Measurements from ENCODE around the gene RALGDS. TPM values are rescaled to one million over a fixed set of nuclear protein-coding genes. Genes with fewer than 3 reads are reported as not detected.
A peak's percentile ranks its signal among the peaks of the same experiment; 100 is the strongest.

The RALGDS gene
- total RNA-seq, 1 donor from 2014 or later = 449 TPM

GRCh38 chr9:133119846-133120500 is 1.1 kb downstream of the RALGDS start:
- TF ChIP-seq CTCF (IDR thresholded peaks at IDR 0.05; ENCODE audit: partially characterized antibody, unreplicated experiment) = no peak
- Mint-ChIP-seq H3K27ac (ENCODE audit: unreplicated experiment) (peak overlapping the region; percentile 100), H3K36me3 (ENCODE audit: unreplicated experiment) (no peaks in the 10 kb centered on the region), H3K4me1 (ENCODE audit: low read depth, unreplicated experiment) (peaks cover 52% of the 10 kb centered on the region), H3K4me3 (ENCODE audit: unreplicated experiment) (peak overlapping the region; percentile 94), H3K9me3 (ENCODE audit: unreplicated experiment) (peaks cover 58% of the 10 kb centered on the region), H3K27me3 (ENCODE audit: unreplicated experiment) (peaks cover 56% of the 10 kb centered on the region)
- peak; percentile 61 for DNase-seq

- Mint-ChIP-seq H3K27me3 (ENCODE audit: unreplicated experiment) (peaks cover 56% of the 10 kb centered on the region), H3K4me1 (ENCODE audit: low read depth, unreplicated experiment) (peaks cover 50% of the 10 kb centered on the region), H3K9me3 (ENCODE audit: unreplicated experiment) (peaks cover 56% of the 10 kb centered on the region), H3K27ac (ENCODE audit: unreplicated experiment) (peak overlapping the region; percentile 100), H3K36me3 (ENCODE audit: unreplicated experiment) (no peaks in the 10 kb centered on the region), H3K4me3 (ENCODE audit: unreplicated experiment) (peak overlapping the region; percentile 94)
- DNase-seq = peak; percentile 92
- TF ChIP-seq CTCF (IDR thresholded peaks at IDR 0.05; ENCODE audit: partially characterized antibody, unreplicated experiment) = no peak
These were observed 1.8 kb downstream of the RALGDS start for GRCh38 chr9:133119103-133119845.

- H3K4me3 Mint-ChIP-seq (ENCODE audit: unreplicated experiment) = peak overlapping the region; percentile 94
- DNase-seq = no peak
- peaks cover 53% of the 10 kb centered on the region for H3K9me3 Mint-ChIP-seq (ENCODE audit: unreplicated experiment)
- peaks cover 58% of the 10 kb centered on the region for H3K27me3 Mint-ChIP-seq (ENCODE audit: unreplicated experiment)
- peak overlapping the region; percentile 100 for H3K27ac Mint-ChIP-seq (ENCODE audit: unreplicated experiment)
- H3K36me3 Mint-ChIP-seq (ENCODE audit: unreplicated experiment) = no peaks in the 10 kb centered on the region
- peaks cover 51% of the 10 kb centered on the region for H3K4me1 Mint-ChIP-seq (ENCODE audit: low read depth, unreplicated experiment)
- TF ChIP-seq CTCF (IDR thresholded peaks at IDR 0.05; ENCODE audit: partially characterized antibody, unreplicated experiment) = no peak
These were observed 2.5 kb downstream of the RALGDS start for GRCh38 chr9:133118568-133118967.

- no peak for TF ChIP-seq CTCF (IDR thresholded peaks at IDR 0.05; ENCODE audit: partially characterized antibody, unreplicated experiment)
- H3K36me3 Mint-ChIP-seq (ENCODE audit: unreplicated experiment) = no peaks in the 10 kb centered on the region
- peak overlapping the region; percentile 100 for H3K27ac Mint-ChIP-seq (ENCODE audit: unreplicated experiment)
- peak overlapping the region; percentile 94 for H3K4me3 Mint-ChIP-seq (ENCODE audit: unreplicated experiment)
- DNase-seq = no peak
- H3K9me3 Mint-ChIP-seq (ENCODE audit: unreplicated experiment) = peaks cover 57% of the 10 kb centered on the region
- H3K4me1 Mint-ChIP-seq (ENCODE audit: low read depth, unreplicated experiment) = peaks cover 52% of the 10 kb centered on the region
- H3K27me3 Mint-ChIP-seq (ENCODE audit: unreplicated experiment) = peaks cover 62% of the 10 kb centered on the region
These were observed 2.9 kb downstream of the RALGDS start for GRCh38 chr9:133118179-133118520.
